A172 (cell line): ENCODE results near the gene CLTC. TPM values are rescaled to one million over a fixed set of nuclear protein-coding genes. Genes with fewer than 3 reads are reported as not detected.

Experiments used
- DNase-seq: peaks from one replicate; pipeline ENCODE4 v3.0.0-alpha.2; 2015; ENCODE audit warnings: low spot score
- total RNA-seq: library from RNA; depleted of rRNA; stranded (reverse); fragments of >200 nt; shearing (Covaris generic); gene quantifications from 2 replicates; pipeline ENCODE4 v1.2.3, GENCODE V29; 2014; rRNA removed

The CLTC gene
- total RNA-seq, 1 experiment from 2014 or later: 373 TPM

GRCh38 chr17:59723607-59724006 is 103.9 kb downstream of the CLTC start:
- no peak for DNase-seq

- no peak for DNase-seq
Observed at GRCh38 chr17:59725691-59726090, 106.0 kb downstream of the CLTC start.

- no peak for DNase-seq
Observed at GRCh38 chr17:59727817-59728533, 108.3 kb downstream of the CLTC start.

GRCh38 chr17:59730268-59730834 is 110.7 kb downstream of the CLTC start:
- DNase-seq: no peak

- DNase-seq: no peak
Observed at GRCh38 chr17:59733697-59734096, 114.0 kb downstream of the CLTC start.

GRCh38 chr17:59734226-59734625 is 114.5 kb downstream of the CLTC start:
- DNase-seq: no peak

GRCh38 chr17:59737324-59737723 is 117.6 kb downstream of the CLTC start:
- no peak for DNase-seq

- DNase-seq: no peak
Observed at GRCh38 chr17:59743842-59744241, 124.1 kb downstream of the CLTC start.

GRCh38 chr17:59745040-59745439 is 125.3 kb downstream of the CLTC start:
- DNase-seq: no peak

Other genes starting within 250 kb of the CLTC start
- gene DHX40, start 54.3 kb upstream of the CLTC start, total RNA-seq: 67.1 and 70.5 TPM in 2 replicates
- gene PTRH2, start 87.5 kb downstream of the CLTC start, total RNA-seq: 51.7 and 60.5 TPM in 2 replicates
- 345 and 392 TPM in 2 replicates for gene VMP1, start 87.8 kb downstream of the CLTC start, total RNA-seq